ENCODE data around the gene SLX9. TPM values are rescaled to one million over a fixed set of nuclear protein-coding genes. Genes with fewer than 3 reads are reported as not detected.

The SLX9 gene
- polyA plus RNA-seq, 1 donor from 2014 or later, result 15.4 TPM

GRCh38 chr21:45002381-45003204 lies 62.8 kb downstream of the SLX9 start:
- Histone ChIP-seq H4K20me1 (ENCODE audit: insufficient read depth) (no peaks in the 10 kb centered on the region), H3K4me3 (ENCODE audit: low read length) (no peak overlapping the region), H3K36me3 (ENCODE audit: insufficient read depth, low read length) (no peaks in the 10 kb centered on the region), H3K79me2 (replicated peaks; ENCODE audit: insufficient read depth, low read length) (no peaks in the 10 kb centered on the region), H3K9ac (ENCODE audit: low read length) (no peak overlapping the region), H3K9me3 (ENCODE audit: low read length) (no peaks in the 10 kb centered on the region), H3K27ac (ENCODE audit: low read length) (no peak overlapping the region), H3K4me2 (ENCODE audit: low read length) (no peak overlapping the region), H3K9me2 (ENCODE audit: insufficient read depth, low read length) (no peaks in the 10 kb centered on the region), H3F3A (ENCODE audit: insufficient read depth, low read length, poor library complexity, severe bottlenecking) (no peaks in the 10 kb centered on the region), H3K27me3 (ENCODE audit: insufficient read depth, low read depth, low read length) (no peaks in the 10 kb centered on the region), H2AFZ (ENCODE audit: low read depth, low read length) (no peak overlapping the region)
- TF ChIP-seq TAF1 (IDR thresholded peaks at IDR 0.05; ENCODE audit: low read depth), result no peak
- no peak for TF ChIP-seq CTCF (IDR thresholded peaks at IDR 0.05; ENCODE audit: poor library complexity, severe bottlenecking)
- no peak for TF ChIP-seq EP300 (conservative IDR thresholded peaks at IDR 0.05; ENCODE audit: poor library complexity, severe bottlenecking)

DNA sequence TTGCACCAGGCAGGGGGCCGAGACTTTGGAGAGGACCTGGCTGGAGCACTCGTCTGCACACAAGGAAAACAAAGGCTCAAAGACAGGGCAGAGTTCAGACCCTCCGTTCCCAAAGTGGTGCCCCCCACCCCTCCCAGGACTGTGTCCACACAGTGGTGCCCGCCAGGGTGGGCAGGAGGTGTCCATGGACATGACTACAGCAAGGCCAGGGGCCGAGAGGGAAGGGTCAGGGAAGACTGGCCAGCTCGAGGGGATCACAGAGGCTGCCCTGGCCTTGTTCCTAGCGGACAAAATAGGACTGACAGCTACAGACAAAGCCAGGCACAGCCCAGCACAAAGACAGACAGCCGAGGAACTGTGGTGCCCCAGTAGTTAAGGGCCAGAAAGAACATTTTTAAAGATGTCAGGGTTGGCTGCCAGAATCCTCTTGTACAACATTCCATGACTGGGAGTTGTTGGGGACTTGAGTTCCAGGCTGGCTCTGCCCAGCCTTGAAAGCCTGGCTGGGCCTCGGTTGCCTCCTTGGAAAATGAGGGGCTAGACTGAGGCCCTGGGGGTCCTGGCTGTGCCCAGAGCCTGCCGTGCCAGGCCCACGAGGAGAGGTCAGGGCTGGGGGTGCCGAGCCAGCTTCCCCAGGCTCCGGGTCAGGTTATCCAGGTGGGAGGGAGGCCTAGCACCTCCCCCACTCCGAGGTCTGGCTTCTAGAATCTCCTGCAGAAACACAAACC lies 63.7 kb downstream of the SLX9 start:
- TF ChIP-seq MXI1 (conservative IDR thresholded peaks at IDR 0.05; ENCODE audit: poor library complexity, severe bottlenecking), result no peak
- TF ChIP-seq REST (IDR thresholded peaks at IDR 0.05; ENCODE audit: borderline replicate concordance), result no peak
- TF ChIP-seq SMC3 (conservative IDR thresholded peaks at IDR 0.05; ENCODE audit: poor library complexity), result no peak
- TF ChIP-seq TAF1 (IDR thresholded peaks at IDR 0.05; ENCODE audit: low read depth), result no peak
- TF ChIP-seq RAD21 (conservative IDR thresholded peaks at IDR 0.05), result no peak
- TF ChIP-seq CTCF (IDR thresholded peaks at IDR 0.05; ENCODE audit: poor library complexity, severe bottlenecking), result no peak
- no peak for TF ChIP-seq EZH2 (IDR thresholded peaks at IDR 0.05; ENCODE audit: borderline replicate concordance, insufficient read depth, low read length, poor library complexity, severe bottlenecking)
- TF ChIP-seq POLR2AphosphoS5 (IDR thresholded peaks at IDR 0.05), result no peak
- TF ChIP-seq EP300 (conservative IDR thresholded peaks at IDR 0.05; ENCODE audit: poor library complexity, severe bottlenecking), result no peak
- no peaks in the 10 kb centered on the region for H4K20me1 ChIP-seq (ENCODE audit: insufficient read depth)
- no peak overlapping the region for H3K9ac ChIP-seq (ENCODE audit: low read length)
- no peaks in the 10 kb centered on the region for H3K9me2 ChIP-seq (ENCODE audit: insufficient read depth, low read length)
- no peaks in the 10 kb centered on the region for H3K27me3 ChIP-seq (ENCODE audit: insufficient read depth, low read depth, low read length)
- no peak overlapping the region for H3K4me2 ChIP-seq (ENCODE audit: low read length)
- no peaks in the 10 kb centered on the region for H3F3A ChIP-seq (ENCODE audit: insufficient read depth, low read length, poor library complexity, severe bottlenecking)
- H3K27ac ChIP-seq (ENCODE audit: low read length), result no peak overlapping the region
- no peak overlapping the region for H3K4me3 ChIP-seq (ENCODE audit: low read length)
- H2AFZ ChIP-seq (ENCODE audit: low read depth, low read length), result no peak overlapping the region
- no peaks in the 10 kb centered on the region for H3K79me2 ChIP-seq (replicated peaks; ENCODE audit: insufficient read depth, low read length)
- H3K36me3 ChIP-seq (ENCODE audit: insufficient read depth, low read length), result no peaks in the 10 kb centered on the region
- no peaks in the 10 kb centered on the region for H3K9me3 ChIP-seq (ENCODE audit: low read length)
